VCaP (cell line): Measurements from ENCODE around the gene HNF4A.

Experiments used
- H3K27ac ChIP-seq: fragments of 450-650 bp; 2 replicates; pipeline ENCODE4 v1.5.1; 2017
- CTCF ChIP-seq: fragments of 450-650 bp; conservative IDR thresholded peaks from 2 replicates; pipeline ENCODE4 v1.5.1; 2017; ENCODE audit warnings: mild to moderate bottlenecking, moderate library complexity

The HNF4A gene

GRCh38 chr20:44410583-44411019 is 55.1 kb downstream of the HNF4A start:
- H3K27ac ChIP-seq: no peak overlapping the region
- no peak for TF ChIP-seq CTCF

GRCh38 chr20:44411020-44411756 is 55.7 kb downstream of the HNF4A start:
- no peak overlapping the region for H3K27ac ChIP-seq
- TF ChIP-seq CTCF: no peak

GRCh38 chr20:44411757-44412401 is 56.4 kb downstream of the HNF4A start:
- TF ChIP-seq CTCF: no peak
- no peak overlapping the region for H3K27ac ChIP-seq

- no peak for TF ChIP-seq CTCF
- H3K27ac ChIP-seq: no peak overlapping the region
Observed at GRCh38 chr20:44412402-44413144, 57.1 kb downstream of the HNF4A start.

- no peak for TF ChIP-seq CTCF
- H3K27ac ChIP-seq: no peak overlapping the region
Observed at GRCh38 chr20:44413575-44414345, 58.3 kb downstream of the HNF4A start.

GRCh38 chr20:44414346-44414714 is 58.8 kb downstream of the HNF4A start:
- no peak for TF ChIP-seq CTCF
- no peak overlapping the region for H3K27ac ChIP-seq

- H3K27ac ChIP-seq: no peak overlapping the region
- TF ChIP-seq CTCF: no peak
Observed at GRCh38 chr20:44414808-44415207, 59.3 kb downstream of the HNF4A start.
